Measurements from ENCODE around the gene PTDSS2.

Gene PTDSS2

GRCh38 chr11:471468-472145, 21.5 kb downstream of the PTDSS2 start:
- no peak for DNase-seq

- DNase-seq, result no peak
Observed at GRCh38 chr11:472272-472671, 22.2 kb downstream of the PTDSS2 start.

GRCh38 chr11:472816-473215, 22.7 kb downstream of the PTDSS2 start:
- DNase-seq, result no peak

- DNase-seq, result no peak
Observed at GRCh38 chr11:473415-473814, 23.3 kb downstream of the PTDSS2 start.

- no peak for DNase-seq
Observed at GRCh38 chr11:473962-474785, 24.1 kb downstream of the PTDSS2 start.

- no peak for DNase-seq
Observed at GRCh38 chr11:474914-475506, 24.9 kb downstream of the PTDSS2 start.

GRCh38 chr11:475941-476340, 25.9 kb downstream of the PTDSS2 start:
- DNase-seq, result no peak

- DNase-seq, result no peak
Observed at GRCh38 chr11:476416-476815, 26.3 kb downstream of the PTDSS2 start.

- DNase-seq, result no peak
Observed at GRCh38 chr11:477052-477715, 27.1 kb downstream of the PTDSS2 start.

- no peak for DNase-seq
Observed at GRCh38 chr11:479311-479710, 29.2 kb downstream of the PTDSS2 start.

- no peak for DNase-seq
Observed at GRCh38 chr11:484616-485015, 34.5 kb downstream of the PTDSS2 start.

- no peak for DNase-seq
Observed at GRCh38 chr11:486189-486588, 36.1 kb downstream of the PTDSS2 start.

- no peak for DNase-seq
Observed at GRCh38 chr11:487571-488021, 37.5 kb downstream of the PTDSS2 start.

GRCh38 chr11:488062-488461, 38.0 kb downstream of the PTDSS2 start:
- no peak for DNase-seq

GRCh38 chr11:488579-488978, 38.5 kb downstream of the PTDSS2 start:
- DNase-seq, result no peak

- no peak for DNase-seq
Observed at GRCh38 chr11:488992-489391, 38.9 kb downstream of the PTDSS2 start.

GRCh38 chr11:489610-490185, 39.6 kb downstream of the PTDSS2 start:
- no peak for DNase-seq

GRCh38 chr11:490186-490929, 40.3 kb downstream of the PTDSS2 start:
- no peak for DNase-seq

- DNase-seq, result no peak
Observed at GRCh38 chr11:490930-491260, 40.8 kb downstream of the PTDSS2 start.

GRCh38 chr11:491358-491757, 41.3 kb downstream of the PTDSS2 start:
- no peak for DNase-seq

GRCh38 chr11:492427-493226, 42.5 kb downstream of the PTDSS2 start:
- DNase-seq, result no peak
